Natural killer cell (primary cell): ENCODE measurements around the gene CFAP58. TPM values are rescaled to one million over a fixed set of nuclear protein-coding genes. Genes with fewer than 3 reads are reported as not detected.

Experiments used
- ATAC-seq, 3 donors: fragments of 150-1000 bp in 2 of 3; fragments of 200-7000 bp in 1 of 3; cut with Tn5 transposase; 1 replicate in 1 of 3; 2 replicates in 2 of 3; pipeline ENCODE4 v1.10.0; 2021; ENCODE audit warnings: mild to moderate bottlenecking in 2 of 3, moderate library complexity in 2 of 3
- DNase-seq, 2 donors: peaks; one replicate each; pipeline versions ENCODE4 v3.0.0 to v3.0.0-alpha.2; 2013 to 2021; ENCODE audit warnings: mixed read lengths in 1 of 2
- H3K27ac ChIP-seq: one replicate; pipeline ENCODE4 v1.5.1; 2013; ENCODE audit warnings: mild to moderate bottlenecking, low read length
- H3K27me3 ChIP-seq: one replicate; pipeline ENCODE4 v1.6.1; 2013; ENCODE audit warnings: low read length; ENCODE audit not compliant: control insufficient read depth, insufficient read depth
- H3K36me3 ChIP-seq: one replicate; pipeline ENCODE4 v1.6.1; 2013; ENCODE audit warnings: low read length; ENCODE audit not compliant: control insufficient read depth, insufficient read depth
- H3K4me1 ChIP-seq: one replicate; pipeline ENCODE4 v1.6.1; 2013; ENCODE audit warnings: low read length; ENCODE audit not compliant: control insufficient read depth, insufficient read depth
- H3K4me3 ChIP-seq: one replicate; pipeline ENCODE4 v1.5.1; 2013; ENCODE audit warnings: low read length
- H3K9me3 ChIP-seq: one replicate; pipeline ENCODE4 v1.6.1; 2013; ENCODE audit warnings: low read length; ENCODE audit not compliant: control insufficient read depth, insufficient read depth
- H3K27ac Mint-ChIP-seq, 2 donors: one replicate each; pipeline ENCODE4 v1.8.0; 2022; ENCODE audit warnings: mild to moderate bottlenecking in 2 of 2, mixed read lengths in 2 of 2, moderate library complexity in 1 of 2
- H3K27me3 Mint-ChIP-seq, 2 donors: one replicate each; pipeline ENCODE4 v1.8.0; 2022; ENCODE audit warnings: low read depth in 2 of 2, mixed read lengths in 2 of 2
- H3K36me3 Mint-ChIP-seq: one replicate; pipeline ENCODE4 v1.8.0; 2022; ENCODE audit warnings: mixed read lengths
- H3K4me1 Mint-ChIP-seq, 2 donors: one replicate each; pipeline ENCODE4 v1.8.0; 2022; ENCODE audit warnings: mixed read lengths in 2 of 2
- H3K4me3 Mint-ChIP-seq: one replicate; pipeline ENCODE4 v1.8.0; 2022; ENCODE audit warnings: mild to moderate bottlenecking, moderate library complexity, mixed read lengths
- H3K9me3 Mint-ChIP-seq, 2 donors: one replicate each; pipeline ENCODE4 v1.8.0; 2022; ENCODE audit warnings: mixed read lengths in 2 of 2
- WGBS: methylation state at CpG from one replicate; pipeline ENCODE4 v1.1.7; 2013; ENCODE audit warnings: missing lambda C conversion rate; ENCODE audit not compliant: insufficient coverage; 5-methylcytosine and 5-hydroxymethylcytosine counted together
- intact Hi-C: fragments of 100-400 bp; cut with micrococcal nuclease; formaldehyde crosslinking; loops from one replicate; pipeline ENCODE4 v1.14.2; 2022
- total RNA-seq, 4 donors: library from RNA; stranded (reverse); fragments of 120-200 nt in 1 of 4; gene quantifications; one replicate each; pipeline versions ENCODE4 v1.2.3 to v1.2.4, GENCODE V29; 2013 to 2022
- TF ChIP-seq, protein P1 (sequence below): fragments of 200-600 bp; IDR thresholded peaks from one replicate; pipeline ENCODE4 v1.8.0; 2022; ENCODE audit warnings: antibody characterized with exemption

Gene CFAP58
- total RNA-seq, 3 donors from 2014 or later (not counting 1 experiment from before 2014, with no cell fraction given) = 0.07 to 0.15 (median 0.11) TPM

DNA sequence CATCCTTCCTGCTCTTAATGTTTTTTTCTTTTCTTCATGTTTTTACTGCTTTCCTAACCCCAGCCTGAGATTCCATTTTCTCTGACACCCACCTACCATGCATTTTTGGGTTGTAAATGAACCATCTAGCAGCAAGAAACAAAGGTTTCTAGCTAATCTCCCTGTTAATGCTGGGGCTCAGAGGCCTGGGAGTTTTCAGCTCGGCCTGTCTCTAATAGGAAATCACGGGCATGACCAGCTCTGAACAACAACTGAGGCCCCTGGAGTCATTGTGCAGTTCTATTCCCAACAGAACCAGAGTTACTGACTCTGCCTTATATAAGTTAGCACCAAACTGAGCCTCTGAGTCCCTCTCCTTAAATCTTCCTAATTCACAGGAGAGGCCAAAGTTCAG is 134.8 kb downstream of the CFAP58 start:
- Mint-ChIP-seq H3K36me3 (no peaks in the 10 kb centered on the region), H3K27ac (no peak overlapping the region), H3K4me3 (no peak overlapping the region), H3K9me3 (no peaks in the 10 kb centered on the region), H3K27me3 (peaks cover 10 to 33% of the 10 kb centered on the region in 2 donors), H3K4me1 (no peaks in the 10 kb centered on the region)
- Histone ChIP-seq H3K4me1 (no peaks in the 10 kb centered on the region), H3K36me3 (no peaks in the 10 kb centered on the region), H3K27ac (no peak overlapping the region), H3K9me3 (no peaks in the 10 kb centered on the region), H3K27me3 (no peaks in the 10 kb centered on the region), H3K4me3 (no peak overlapping the region)
- intact Hi-C loops = no loop called here
- ATAC-seq = no peak
- 86% methylated on average over 2 of the region's 2 CpGs for WGBS
- no peak for DNase-seq
- TF ChIP-seq, protein P1, sequence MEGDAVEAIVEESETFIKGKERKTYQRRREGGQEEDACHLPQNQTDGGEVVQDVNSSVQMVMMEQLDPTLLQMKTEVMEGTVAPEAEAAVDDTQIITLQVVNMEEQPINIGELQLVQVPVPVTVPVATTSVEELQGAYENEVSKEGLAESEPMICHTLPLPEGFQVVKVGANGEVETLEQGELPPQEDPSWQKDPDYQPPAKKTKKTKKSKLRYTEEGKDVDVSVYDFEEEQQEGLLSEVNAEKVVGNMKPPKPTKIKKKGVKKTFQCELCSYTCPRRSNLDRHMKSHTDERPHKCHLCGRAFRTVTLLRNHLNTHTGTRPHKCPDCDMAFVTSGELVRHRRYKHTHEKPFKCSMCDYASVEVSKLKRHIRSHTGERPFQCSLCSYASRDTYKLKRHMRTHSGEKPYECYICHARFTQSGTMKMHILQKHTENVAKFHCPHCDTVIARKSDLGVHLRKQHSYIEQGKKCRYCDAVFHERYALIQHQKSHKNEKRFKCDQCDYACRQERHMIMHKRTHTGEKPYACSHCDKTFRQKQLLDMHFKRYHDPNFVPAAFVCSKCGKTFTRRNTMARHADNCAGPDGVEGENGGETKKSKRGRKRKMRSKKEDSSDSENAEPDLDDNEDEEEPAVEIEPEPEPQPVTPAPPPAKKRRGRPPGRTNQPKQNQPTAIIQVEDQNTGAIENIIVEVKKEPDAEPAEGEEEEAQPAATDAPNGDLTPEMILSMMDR = no peak

DNA sequence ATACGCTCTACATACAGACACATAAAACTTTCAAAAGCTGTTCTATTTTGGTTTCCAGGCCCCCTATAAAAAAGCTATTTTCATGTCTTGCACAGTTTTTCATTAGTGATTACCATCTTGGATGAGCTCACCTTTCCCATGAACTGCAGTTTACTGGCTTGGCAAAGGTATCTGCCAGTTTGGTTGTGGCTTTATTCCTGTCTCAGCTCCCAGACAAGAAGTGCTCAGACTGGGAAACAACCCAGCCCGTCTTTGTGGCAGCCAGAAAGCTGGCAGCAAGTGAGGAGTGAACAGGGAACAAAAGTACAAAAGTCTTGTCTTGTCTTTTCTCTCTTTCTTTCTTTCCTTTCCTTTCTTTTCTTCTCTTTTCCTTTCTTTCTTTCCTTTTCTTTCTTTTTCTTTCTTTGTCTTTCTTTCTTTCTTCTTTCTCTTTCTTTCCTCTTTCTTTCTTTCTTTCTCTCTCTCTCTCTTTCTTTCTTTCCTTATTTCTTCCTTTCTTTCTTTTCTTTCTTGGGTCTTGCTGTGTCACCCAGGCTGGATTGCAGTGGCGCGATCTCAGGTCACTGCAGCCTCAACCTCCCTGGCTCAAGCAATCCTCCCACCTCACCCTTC is 138.8 kb downstream of the CFAP58 start:
- DNase-seq (no peak), ATAC-seq (no peak)
- no peaks in the 10 kb centered on the region for H3K9me3 ChIP-seq
- Mint-ChIP-seq H3K27ac (no peak overlapping the region), H3K27me3 (peaks cover 7 to 19% of the 10 kb centered on the region in 2 donors), H3K4me3 (no peak overlapping the region), H3K9me3 (no peaks in the 10 kb centered on the region), H3K4me1 (no peaks in the 10 kb centered on the region), H3K36me3 (no peaks in the 10 kb centered on the region)
- no peaks in the 10 kb centered on the region for H3K36me3 ChIP-seq
- H3K27ac ChIP-seq = no peak overlapping the region
- intact Hi-C loops = no loop called here
- H3K4me1 ChIP-seq = no peaks in the 10 kb centered on the region
- TF ChIP-seq, protein P1 = no peak
- 84% methylated on average over 4 of the region's 4 CpGs for WGBS
- no peaks in the 10 kb centered on the region for H3K27me3 ChIP-seq
- H3K4me3 ChIP-seq = no peak overlapping the region

GRCh38 chr10:104498347-104499081 is 144.9 kb downstream of the CFAP58 start:
- H3K27me3 Mint-ChIP-seq = peaks cover 13 to 18% of the 10 kb centered on the region in 2 donors
- Histone ChIP-seq H3K4me3 (no peak overlapping the region), H3K4me1 (no peaks in the 10 kb centered on the region), H3K27me3 (no peaks in the 10 kb centered on the region), H3K36me3 (no peaks in the 10 kb centered on the region), H3K27ac (no peak overlapping the region), H3K9me3 (no peaks in the 10 kb centered on the region)
- 94% methylated on average over 3 of the region's 4 CpGs for WGBS
- no peaks in the 10 kb centered on the region for H3K36me3 Mint-ChIP-seq
- TF ChIP-seq, protein P1 = no peak
- DNase-seq = no peak
- intact Hi-C loops = no loop called here
- ATAC-seq = no peak
- no peaks in the 10 kb centered on the region for H3K4me1 Mint-ChIP-seq
- H3K4me3 Mint-ChIP-seq = no peak overlapping the region
- no peaks in the 10 kb centered on the region for H3K9me3 Mint-ChIP-seq
- H3K27ac Mint-ChIP-seq = no peak overlapping the region
